Liver (tissue), 9 donors: Measurements from ENCODE around the gene OSBPL9. TPM values are rescaled to one million over a fixed set of nuclear protein-coding genes. Genes with fewer than 3 reads are reported as not detected.

Source experiments
- DNase-seq: peaks from one replicate; pipeline ENCODE4 v3.0.0-alpha.2; 2017; ENCODE audit warnings: low spot score
- H3K27ac ChIP-seq, 2 donors: one replicate each; pipeline ENCODE4 v1.7.0; 2013; ENCODE audit warnings: inconsistent platforms in 2 of 2, low read length in 2 of 2, control low read depth in 1 of 2, low read depth in 1 of 2, mild to moderate bottlenecking in 1 of 2
- H3K27me3 ChIP-seq, 4 donors: one replicate each; pipeline versions ENCODE4 v1.6.1 to v1.7.0; 2013; ENCODE audit warnings: low read length in 3 of 4, inconsistent platforms in 1 of 4, mild to moderate bottlenecking in 1 of 4, moderate library complexity in 1 of 4; ENCODE audit not compliant: control insufficient read depth in 4 of 4, insufficient read depth in 4 of 4
- H3K36me3 ChIP-seq, 4 donors: one replicate each; pipeline versions ENCODE4 v1.6.1 to v1.7.0; 2013; ENCODE audit warnings: low read length in 3 of 4, mild to moderate bottlenecking in 3 of 4, low read depth in 1 of 4, moderate library complexity in 1 of 4; ENCODE audit not compliant: control insufficient read depth in 4 of 4, insufficient read depth in 3 of 4
- H3K4me1 ChIP-seq, 4 donors: one replicate each; pipeline versions ENCODE4 v1.6.1 to v1.7.0; 2013; ENCODE audit warnings: low read length in 3 of 4, mild to moderate bottlenecking in 3 of 4, moderate library complexity in 1 of 4; ENCODE audit not compliant: control insufficient read depth in 4 of 4, insufficient read depth in 4 of 4
- H3K4me3 ChIP-seq, 3 donors: one replicate each; pipeline versions ENCODE4 v1.6.1 to v1.7.0; 2013; ENCODE audit warnings: low read length in 3 of 3, control low read depth in 1 of 3, low read depth in 1 of 3, mild to moderate bottlenecking in 1 of 3
- H3K9ac ChIP-seq, 2 donors: one replicate each; pipeline ENCODE4 v1.7.0; 2013; ENCODE audit warnings: low read length in 2 of 2, mild to moderate bottlenecking in 2 of 2, moderate library complexity in 2 of 2, control low read depth in 1 of 2, low read depth in 1 of 2
- H3K9me3 ChIP-seq, 4 donors: one replicate each; pipeline versions ENCODE4 v1.6.1 to v1.7.0; 2013; ENCODE audit warnings: low read length in 3 of 4; ENCODE audit not compliant: control insufficient read depth in 4 of 4
- EGR1 ChIP-seq, 2 donors: IDR thresholded peaks; 2 replicates each; pipeline ENCODE4 v1.6.1; 2016 to 2018; ENCODE audit warnings: antibody characterized with exemption in 2 of 2, low read depth in 2 of 2
- FOXA1 ChIP-seq: IDR thresholded peaks from 2 replicates; pipeline ENCODE4 v1.6.1; 2016; ENCODE audit warnings: antibody characterized with exemption
- FOXA2 ChIP-seq: IDR thresholded peaks from 2 replicates; pipeline ENCODE4 v1.6.1; 2016; ENCODE audit warnings: antibody characterized with exemption
- GABPA ChIP-seq, 2 donors: IDR thresholded peaks in 1 of 2; conservative IDR thresholded peaks in 1 of 2; 2 replicates each; pipeline ENCODE4 v1.6.1; 2016; ENCODE audit warnings: antibody characterized with exemption in 2 of 2, mild to moderate bottlenecking in 1 of 2, moderate library complexity in 1 of 2
- HNF4A ChIP-seq, 2 donors: conservative IDR thresholded peaks; 2 replicates each; pipeline ENCODE4 v1.6.1; 2016; ENCODE audit warnings: antibody characterized with exemption in 2 of 2, mild to moderate bottlenecking in 2 of 2
- HNF4G ChIP-seq: IDR thresholded peaks from 2 replicates; pipeline ENCODE4 v1.6.1; 2016; ENCODE audit warnings: antibody characterized with exemption
- JUND ChIP-seq, 2 donors: IDR thresholded peaks; 2 replicates each; pipeline ENCODE4 v1.6.1; 2016; ENCODE audit warnings: antibody characterized with exemption in 2 of 2
- NR2F2 ChIP-seq: IDR thresholded peaks from 2 replicates; pipeline ENCODE4 v1.6.1; 2016; ENCODE audit warnings: antibody characterized with exemption
- RAD21 ChIP-seq, 2 donors: IDR thresholded peaks; 2 replicates each; pipeline ENCODE4 v1.6.1; 2016; ENCODE audit warnings: antibody characterized with exemption in 2 of 2, mild to moderate bottlenecking in 2 of 2
- RXRA ChIP-seq, 2 donors: IDR thresholded peaks; 2 replicates each; pipeline ENCODE4 v1.6.1; 2017 to 2018; ENCODE audit warnings: antibody characterized with exemption in 2 of 2, mild to moderate bottlenecking in 1 of 2
- SP1 ChIP-seq: IDR thresholded peaks from 2 replicates; pipeline ENCODE4 v1.6.1; 2018; ENCODE audit warnings: antibody characterized with exemption, mild to moderate bottlenecking
- TAF1 ChIP-seq: conservative IDR thresholded peaks from 2 replicates; pipeline ENCODE4 v1.6.1; 2016; ENCODE audit warnings: antibody characterized with exemption, mild to moderate bottlenecking
- YY1 ChIP-seq: IDR thresholded peaks from 2 replicates; pipeline ENCODE4 v1.6.1; 2016; ENCODE audit warnings: antibody characterized with exemption, mild to moderate bottlenecking
- WGBS: extraction: QIAGEN DNeasy Blood & Tissue Kit; methylation state at CpG from one replicate; pipeline ENCODE4 v1.1.7; 2013; 5-methylcytosine and 5-hydroxymethylcytosine counted together
- polyA plus RNA-seq, 2 donors: library from polyadenylated mRNA; stranded (reverse) in 1 of 2; unstranded in 1 of 2; fragments of 200-250 nt in 1 of 2; fragments of >200 nt in 1 of 2; fragmentation: Nextera tagmentation in 1 of 2; extraction: Ambion mirVana in 1 of 2; gene quantifications; one replicate each; pipeline versions ENCODE4 v1.2.1 to v1.2.3, GENCODE V29; 2013 to 2015
- total RNA-seq, 2 donors: library from RNA; depleted of rRNA; stranded (reverse); fragments of >200 nt; gene quantifications; one replicate each; pipeline ENCODE4 v1.2.3, GENCODE V29; 2014
- TF ChIP-seq, protein P1 (sequence below): IDR thresholded peaks from 2 replicates; pipeline ENCODE4 v1.6.1; 2016; ENCODE audit warnings: antibody characterized with exemption, mild to moderate bottlenecking
- TF ChIP-seq, protein P2 (sequence below): IDR thresholded peaks from 2 replicates; pipeline ENCODE4 v1.6.1; 2016; ENCODE audit warnings: antibody characterized with exemption
- TF ChIP-seq, protein P3 (sequence below): IDR thresholded peaks from 2 replicates; pipeline ENCODE4 v1.6.1; 2016; ENCODE audit warnings: antibody characterized with exemption
- TF ChIP-seq, protein P4 (sequence below): IDR thresholded peaks from 2 replicates; pipeline ENCODE4 v1.6.1; 2016; ENCODE audit warnings: antibody characterized with exemption
- TF ChIP-seq, protein P5 (sequence below): fragments of 150-350 bp; IDR thresholded peaks from 2 replicates; pipeline ENCODE4 v1.5.1; 2017; ENCODE audit warnings: improper control_type of control experiment, low read depth, low read length; ENCODE audit not compliant: missing input control
- donor health status: healthy.
- donor health status: healthy.
- donor health status: healthy.
- donor health status: healthy.
- donor health status: healthy.

Gene OSBPL9
- total and polyA plus RNA-seq, 4 donors: 52.1 to 129 (median 60.4) TPM

DNA sequence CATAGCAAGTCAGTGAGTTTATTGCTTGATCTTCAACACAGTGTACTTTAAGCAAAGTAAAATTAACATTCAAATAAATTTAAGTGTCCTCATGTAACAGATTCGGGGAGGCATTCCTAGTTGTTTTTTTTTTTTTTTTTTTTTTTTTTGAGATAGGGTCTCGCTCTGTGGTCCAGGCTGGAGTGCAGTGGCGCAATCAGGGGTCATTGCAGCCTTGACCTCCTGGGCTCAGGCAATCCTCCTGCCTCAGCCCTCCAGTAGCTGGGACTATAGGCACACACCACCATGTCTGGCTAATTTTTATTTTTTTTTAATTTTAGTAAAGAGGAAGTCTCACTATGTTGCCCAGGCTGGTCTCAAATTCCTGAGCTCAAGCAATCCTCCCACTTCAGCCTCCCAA lies 22.8 kb downstream of the OSBPL9 start:
- Histone ChIP-seq H3K4me1 (peaks cover 4 to 8% (median 7%) of the 10 kb centered on the region in 4 donors), H3K9ac (no peak overlapping the region), H3K9me3 (no peaks in the 10 kb centered on the region), H3K27me3 (no peaks in the 10 kb centered on the region), H3K4me3 (no peak overlapping the region), H3K27ac (no peak overlapping the region), H3K36me3 (no peaks in the 10 kb centered on the region)
- no peak for DNase-seq
- WGBS: 93% methylated on average over 3 of the region's 3 CpGs
- TF ChIP-seq TAF1 (no peak), YY1 (no peak), EGR1 (IDR thresholded peaks at IDR 0.05; ENCODE audit: low read depth in 2 of 2) (no peak), RXRA (IDR thresholded peaks at IDR 0.05) (no peak), FOXA2 (no peak), HNF4A (conservative IDR thresholded peaks at IDR 0.05) (no peak), GABPA (IDR thresholded peaks at IDR 0.05 in 1 of 2, conservative IDR thresholded peaks at IDR 0.05 in 1 of 2) (no peak), JUND (IDR thresholded peaks at IDR 0.05) (no peak), HNF4G (no peak), RAD21 (IDR thresholded peaks at IDR 0.05) (no peak), FOXA1 (no peak), SP1 (no peak), NR2F2 (no peak)
- TF ChIP-seq, protein P1, sequence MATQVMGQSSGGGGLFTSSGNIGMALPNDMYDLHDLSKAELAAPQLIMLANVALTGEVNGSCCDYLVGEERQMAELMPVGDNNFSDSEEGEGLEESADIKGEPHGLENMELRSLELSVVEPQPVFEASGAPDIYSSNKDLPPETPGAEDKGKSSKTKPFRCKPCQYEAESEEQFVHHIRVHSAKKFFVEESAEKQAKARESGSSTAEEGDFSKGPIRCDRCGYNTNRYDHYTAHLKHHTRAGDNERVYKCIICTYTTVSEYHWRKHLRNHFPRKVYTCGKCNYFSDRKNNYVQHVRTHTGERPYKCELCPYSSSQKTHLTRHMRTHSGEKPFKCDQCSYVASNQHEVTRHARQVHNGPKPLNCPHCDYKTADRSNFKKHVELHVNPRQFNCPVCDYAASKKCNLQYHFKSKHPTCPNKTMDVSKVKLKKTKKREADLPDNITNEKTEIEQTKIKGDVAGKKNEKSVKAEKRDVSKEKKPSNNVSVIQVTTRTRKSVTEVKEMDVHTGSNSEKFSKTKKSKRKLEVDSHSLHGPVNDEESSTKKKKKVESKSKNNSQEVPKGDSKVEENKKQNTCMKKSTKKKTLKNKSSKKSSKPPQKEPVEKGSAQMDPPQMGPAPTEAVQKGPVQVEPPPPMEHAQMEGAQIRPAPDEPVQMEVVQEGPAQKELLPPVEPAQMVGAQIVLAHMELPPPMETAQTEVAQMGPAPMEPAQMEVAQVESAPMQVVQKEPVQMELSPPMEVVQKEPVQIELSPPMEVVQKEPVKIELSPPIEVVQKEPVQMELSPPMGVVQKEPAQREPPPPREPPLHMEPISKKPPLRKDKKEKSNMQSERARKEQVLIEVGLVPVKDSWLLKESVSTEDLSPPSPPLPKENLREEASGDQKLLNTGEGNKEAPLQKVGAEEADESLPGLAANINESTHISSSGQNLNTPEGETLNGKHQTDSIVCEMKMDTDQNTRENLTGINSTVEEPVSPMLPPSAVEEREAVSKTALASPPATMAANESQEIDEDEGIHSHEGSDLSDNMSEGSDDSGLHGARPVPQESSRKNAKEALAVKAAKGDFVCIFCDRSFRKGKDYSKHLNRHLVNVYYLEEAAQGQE: no peak
- TF ChIP-seq, protein P2, sequence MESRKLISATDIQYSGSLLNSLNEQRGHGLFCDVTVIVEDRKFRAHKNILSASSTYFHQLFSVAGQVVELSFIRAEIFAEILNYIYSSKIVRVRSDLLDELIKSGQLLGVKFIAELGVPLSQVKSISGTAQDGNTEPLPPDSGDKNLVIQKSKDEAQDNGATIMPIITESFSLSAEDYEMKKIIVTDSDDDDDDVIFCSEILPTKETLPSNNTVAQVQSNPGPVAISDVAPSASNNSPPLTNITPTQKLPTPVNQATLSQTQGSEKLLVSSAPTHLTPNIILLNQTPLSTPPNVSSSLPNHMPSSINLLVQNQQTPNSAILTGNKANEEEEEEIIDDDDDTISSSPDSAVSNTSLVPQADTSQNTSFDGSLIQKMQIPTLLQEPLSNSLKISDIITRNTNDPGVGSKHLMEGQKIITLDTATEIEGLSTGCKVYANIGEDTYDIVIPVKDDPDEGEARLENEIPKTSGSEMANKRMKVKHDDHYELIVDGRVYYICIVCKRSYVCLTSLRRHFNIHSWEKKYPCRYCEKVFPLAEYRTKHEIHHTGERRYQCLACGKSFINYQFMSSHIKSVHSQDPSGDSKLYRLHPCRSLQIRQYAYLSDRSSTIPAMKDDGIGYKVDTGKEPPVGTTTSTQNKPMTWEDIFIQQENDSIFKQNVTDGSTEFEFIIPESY: no peak
- TF ChIP-seq, protein P3, sequence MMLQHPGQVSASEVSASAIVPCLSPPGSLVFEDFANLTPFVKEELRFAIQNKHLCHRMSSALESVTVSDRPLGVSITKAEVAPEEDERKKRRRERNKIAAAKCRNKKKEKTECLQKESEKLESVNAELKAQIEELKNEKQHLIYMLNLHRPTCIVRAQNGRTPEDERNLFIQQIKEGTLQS: no peak
- TF ChIP-seq, protein P4, sequence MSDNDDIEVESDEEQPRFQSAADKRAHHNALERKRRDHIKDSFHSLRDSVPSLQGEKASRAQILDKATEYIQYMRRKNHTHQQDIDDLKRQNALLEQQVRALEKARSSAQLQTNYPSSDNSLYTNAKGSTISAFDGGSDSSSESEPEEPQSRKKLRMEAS: no peak
- TF ChIP-seq, protein P5, sequence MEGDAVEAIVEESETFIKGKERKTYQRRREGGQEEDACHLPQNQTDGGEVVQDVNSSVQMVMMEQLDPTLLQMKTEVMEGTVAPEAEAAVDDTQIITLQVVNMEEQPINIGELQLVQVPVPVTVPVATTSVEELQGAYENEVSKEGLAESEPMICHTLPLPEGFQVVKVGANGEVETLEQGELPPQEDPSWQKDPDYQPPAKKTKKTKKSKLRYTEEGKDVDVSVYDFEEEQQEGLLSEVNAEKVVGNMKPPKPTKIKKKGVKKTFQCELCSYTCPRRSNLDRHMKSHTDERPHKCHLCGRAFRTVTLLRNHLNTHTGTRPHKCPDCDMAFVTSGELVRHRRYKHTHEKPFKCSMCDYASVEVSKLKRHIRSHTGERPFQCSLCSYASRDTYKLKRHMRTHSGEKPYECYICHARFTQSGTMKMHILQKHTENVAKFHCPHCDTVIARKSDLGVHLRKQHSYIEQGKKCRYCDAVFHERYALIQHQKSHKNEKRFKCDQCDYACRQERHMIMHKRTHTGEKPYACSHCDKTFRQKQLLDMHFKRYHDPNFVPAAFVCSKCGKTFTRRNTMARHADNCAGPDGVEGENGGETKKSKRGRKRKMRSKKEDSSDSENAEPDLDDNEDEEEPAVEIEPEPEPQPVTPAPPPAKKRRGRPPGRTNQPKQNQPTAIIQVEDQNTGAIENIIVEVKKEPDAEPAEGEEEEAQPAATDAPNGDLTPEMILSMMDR: no peak
